T-cell (primary cell): ENCODE results near the gene NXPE1. TPM values are rescaled to one million over a fixed set of nuclear protein-coding genes. Genes with fewer than 3 reads are reported as not detected.

Source experiments
- ATAC-seq, 4 experiments: fragments of 200-7000 bp in 3 of 4; fragments of 150-1000 bp in 1 of 4; cut with Tn5 transposase; replicated peaks in 1 of 4; 1 replicate in 3 of 4; 2 replicates in 1 of 4; pipeline ENCODE4 v1.10.0; 2021; ENCODE audit warnings: moderate library complexity in 3 of 4, mild to moderate bottlenecking in 2 of 4, moderate number of reproducible peaks in 1 of 4
- CTCF ChIA-PET, 2 donors: fragments of 300-600 bp; sonication (Branson Sonifier 250); formaldehyde crosslinking; loops; one replicate each; lab custom pipeline; 2022; ENCODE audit warnings: antibody characterized with exemption in 2 of 2; lab: Charles Lee
- POLR2A ChIA-PET, 2 donors: fragments of 300-600 bp; sonication (Branson Sonifier 250); formaldehyde crosslinking; loops; one replicate each; lab custom pipeline; 2022; ENCODE audit warnings: antibody characterized with exemption in 2 of 2; lab: Charles Lee
- DNase-seq, 35 experiments: peaks; one replicate each; pipeline versions ENCODE4 v3.0.0 to v3.0.0-alpha.2; 2013 to 2023
- H3K27ac ChIP-seq: one replicate; pipeline ENCODE4 v1.5.1; 2013; ENCODE audit warnings: low read length
- H3K27me3 ChIP-seq, 2 experiments: replicated peaks in 1 of 2; 1 replicate in 1 of 2; 2 replicates in 1 of 2; pipeline versions ENCODE4 v1.6.1 to v1.7.0; 2013; ENCODE audit warnings: low read length in 1 of 2, mixed read lengths in 1 of 2; ENCODE audit not compliant: control insufficient read depth in 2 of 2, insufficient read depth in 2 of 2; ENCODE audit errors: extremely low read depth in 1 of 2
- H3K36me3 ChIP-seq, 2 donors: 1 replicate in 1 of 2; 2 replicates in 1 of 2; pipeline versions ENCODE4 v1.6.1 to v1.7.0; 2013; ENCODE audit warnings: low read length in 1 of 2; ENCODE audit not compliant: control insufficient read depth in 2 of 2, insufficient read depth in 1 of 2; ENCODE audit errors: extremely low read depth in 1 of 2
- H3K4me1 ChIP-seq, 2 experiments: 1 replicate in 1 of 2; 2 replicates in 1 of 2; pipeline versions ENCODE4 v1.6.1 to v1.7.0; 2013; ENCODE audit warnings: low read length in 2 of 2, mixed read lengths in 1 of 2; ENCODE audit not compliant: insufficient read depth in 2 of 2, control insufficient read depth in 1 of 2; ENCODE audit errors: extremely low read depth in 1 of 2
- H3K4me3 ChIP-seq, 2 donors: 1 replicate in 1 of 2; 2 replicates in 1 of 2; pipeline versions ENCODE4 v1.5.1 to v1.7.0; 2013; ENCODE audit warnings: mild to moderate bottlenecking in 2 of 2, low read length in 1 of 2, moderate library complexity in 1 of 2; ENCODE audit not compliant: control insufficient read depth in 1 of 2; ENCODE audit errors: extremely low read depth in 1 of 2
- H3K9me3 ChIP-seq: 2 replicates; pipeline ENCODE4 v1.7.0; 2013
- H3K27ac Mint-ChIP-seq, 2 donors: one replicate each; pipeline ENCODE4 v1.8.0; 2020 to 2021; ENCODE audit warnings: mild to moderate bottlenecking in 2 of 2, mixed read lengths in 2 of 2
- H3K27me3 Mint-ChIP-seq, 2 donors: one replicate each; pipeline ENCODE4 v1.8.0; 2021 to 2022; ENCODE audit warnings: mixed read lengths in 2 of 2
- H3K36me3 Mint-ChIP-seq: one replicate; pipeline ENCODE4 v1.8.0; 2021; ENCODE audit warnings: mixed read lengths
- H3K4me1 Mint-ChIP-seq, 3 donors: one replicate each; pipeline ENCODE4 v1.8.0; 2020 to 2022; ENCODE audit warnings: mixed read lengths in 3 of 3, mild to moderate bottlenecking in 1 of 3
- H3K4me3 Mint-ChIP-seq, 3 donors: one replicate each; pipeline ENCODE4 v1.8.0; 2020 to 2022; ENCODE audit warnings: mild to moderate bottlenecking in 3 of 3, mixed read lengths in 3 of 3, moderate library complexity in 3 of 3
- H3K9me3 Mint-ChIP-seq, 3 donors: one replicate each; pipeline ENCODE4 v1.8.0; 2020 to 2022; ENCODE audit warnings: mixed read lengths in 3 of 3
- WGBS: methylation state at CpG from one replicate; pipeline ENCODE4 v1.1.5; 2013; ENCODE audit warnings: missing lambda C conversion rate; ENCODE audit not compliant: insufficient coverage; 5-methylcytosine and 5-hydroxymethylcytosine counted together
- total RNA-seq, 35 experiments: library from RNA in 6 of 35; stranded (reverse) in 6 of 35; fragments of 120-200 nt in 1 of 35; gene quantifications; one replicate each; pipeline versions ENCODE4 v1.2.1 to v1.2.4 and lab custom pipeline; 2013 to 2026

Gene NXPE1
- total RNA-seq, 5 donors from 2014 or later (not counting 1 experiment from before 2014, with no cell fraction given) = not detected

- Histone ChIP-seq H3K4me3 (no peak within 1 kb of the TSS), H3K27me3 (peaks cover 0 to 2% of the 10 kb centered on the region in 2 experiments), H3K27ac (no peak within 1 kb of the TSS), H3K4me1 (no peaks in the 10 kb centered on the region), H3K9me3 (no peaks in the 10 kb centered on the region), H3K36me3 (no peaks in the 10 kb centered on the region)
- Mint-ChIP-seq H3K4me1 (no peaks in the 10 kb centered on the region), H3K36me3 (no peaks in the 10 kb centered on the region), H3K4me3 (no peak within 1 kb of the TSS), H3K27me3 (peaks cover 0 to 3% of the 10 kb centered on the region in 2 donors), H3K27ac (no peak within 1 kb of the TSS), H3K9me3 (no peaks in the 10 kb centered on the region)
- ATAC-seq (no peak), DNase-seq (no peak)
- ChIA-PET POLR2A (no interaction called here), CTCF (no interaction called here)
- WGBS = 22% methylated on average over 1 of the region's 2 CpGs
Measured at GRCh38 chr11:114595571-114595970, 35.9 kb upstream of the NXPE1 start, which contains the start of gene NXPE4. Gene NXPE4, minus strand, starts transcription at chr11:114595786. Its CDS starts 1,027 bp downstream, at chr11:114594759.

- no peak overlapping the region for H3K27ac ChIP-seq
- H3K36me3 ChIP-seq = no peaks in the 10 kb centered on the region
- DNase-seq = no peak
- H3K36me3 Mint-ChIP-seq = no peaks in the 10 kb centered on the region
- no peaks in the 10 kb centered on the region for H3K9me3 Mint-ChIP-seq
- no peak overlapping the region for H3K4me3 ChIP-seq
- peaks cover 0 to 2% of the 10 kb centered on the region in 2 experiments for H3K27me3 ChIP-seq
- H3K27me3 Mint-ChIP-seq = peaks cover 0 to 3% of the 10 kb centered on the region in 2 donors
- no peaks in the 10 kb centered on the region for H3K4me1 Mint-ChIP-seq
- H3K27ac Mint-ChIP-seq = no peak overlapping the region
- ChIA-PET POLR2A (no interaction called here), CTCF (no interaction called here)
- 60% methylated on average over 3 of the region's 3 CpGs for WGBS
- no peak for ATAC-seq
- no peaks in the 10 kb centered on the region for H3K9me3 ChIP-seq
- no peaks in the 10 kb centered on the region for H3K4me1 ChIP-seq
- no peak overlapping the region for H3K4me3 Mint-ChIP-seq
Measured at GRCh38 chr11:114594703-114595102, 35.0 kb upstream of the NXPE1 start.

- no peak for ATAC-seq
- Mint-ChIP-seq H3K27ac (no peak overlapping the region), H3K4me3 (no peak overlapping the region), H3K27me3 (peaks cover 0 to 6% of the 10 kb centered on the region in 2 donors), H3K4me1 (no peaks in the 10 kb centered on the region), H3K36me3 (no peaks in the 10 kb centered on the region), H3K9me3 (peaks cover 20 to 35% (median 29%) of the 10 kb centered on the region in 3 donors)
- WGBS = no CpG with 5 or more reads among the region's 3 CpGs
- Histone ChIP-seq H3K27me3 (no peaks in the 10 kb centered on the region), H3K4me3 (no peak overlapping the region), H3K27ac (no peak overlapping the region), H3K36me3 (no peaks in the 10 kb centered on the region), H3K4me1 (no peaks in the 10 kb centered on the region), H3K9me3 (no peaks in the 10 kb centered on the region)
- CTCF ChIA-PET = no interaction called here
- DNase-seq = no peak
- POLR2A ChIA-PET = no interaction called here
Measured at GRCh38 chr11:114587398-114587953, 27.8 kb upstream of the NXPE1 start.

- CTCF ChIA-PET = interaction anchor here in 1 of 2 donors (0.6 kb wide), 1 partner anchor 204 kb away, joined by 3 read pairs; no protein-coding TSS in a partner anchor
- no peak overlapping the region for H3K4me3 Mint-ChIP-seq
- DNase-seq (no peak), ATAC-seq (no peak)
- Histone ChIP-seq H3K27me3 (no peaks in the 10 kb centered on the region), H3K4me3 (no peak overlapping the region), H3K27ac (no peak overlapping the region), H3K9me3 (no peaks in the 10 kb centered on the region), H3K4me1 (no peaks in the 10 kb centered on the region), H3K36me3 (no peaks in the 10 kb centered on the region)
- 83% methylated on average over 2 of the region's 5 CpGs for WGBS
- POLR2A ChIA-PET = no interaction called here
- no peak overlapping the region for H3K27ac Mint-ChIP-seq
- H3K9me3 Mint-ChIP-seq = peaks cover 20 to 35% (median 29%) of the 10 kb centered on the region in 3 donors
- no peaks in the 10 kb centered on the region for H3K4me1 Mint-ChIP-seq
- H3K36me3 Mint-ChIP-seq = no peaks in the 10 kb centered on the region
- peaks cover 0 to 4% of the 10 kb centered on the region in 2 donors for H3K27me3 Mint-ChIP-seq
Measured at GRCh38 chr11:114586797-114587196, 27.1 kb upstream of the NXPE1 start.

- WGBS = 43% methylated on average over 1 of the region's 1 CpG
- Mint-ChIP-seq H3K27ac (no peak overlapping the region), H3K4me1 (no peaks in the 10 kb centered on the region), H3K27me3 (peaks cover 6 to 7% of the 10 kb centered on the region in 2 donors), H3K9me3 (peaks cover 11 to 20% (median 12%) of the 10 kb centered on the region in 3 donors), H3K36me3 (no peaks in the 10 kb centered on the region), H3K4me3 (no peak overlapping the region)
- H3K36me3 ChIP-seq = no peaks in the 10 kb centered on the region
- H3K9me3 ChIP-seq = no peaks in the 10 kb centered on the region
- no peaks in the 10 kb centered on the region for H3K4me1 ChIP-seq
- ChIA-PET POLR2A (no interaction called here), CTCF (no interaction called here)
- no peak for DNase-seq
- peaks cover 0 to 4% of the 10 kb centered on the region in 2 experiments for H3K27me3 ChIP-seq
- ATAC-seq = no peak
- H3K27ac ChIP-seq = no peak overlapping the region
- H3K4me3 ChIP-seq = no peak overlapping the region
Measured at GRCh38 chr11:114571712-114572111, 12.0 kb upstream of the NXPE1 start.

- no peaks in the 10 kb centered on the region for H3K36me3 ChIP-seq
- H3K4me3 ChIP-seq = no peak overlapping the region
- H3K27me3 Mint-ChIP-seq = peaks cover 6 to 7% of the 10 kb centered on the region in 2 donors
- DNase-seq = no peak
- no peaks in the 10 kb centered on the region for H3K4me1 ChIP-seq
- peaks cover 0 to 7% (median 4%) of the 10 kb centered on the region in 3 donors for H3K9me3 Mint-ChIP-seq
- no peak overlapping the region for H3K27ac Mint-ChIP-seq
- ChIA-PET POLR2A (no interaction called here), CTCF (no interaction called here)
- no peaks in the 10 kb centered on the region for H3K4me1 Mint-ChIP-seq
- no peak for ATAC-seq
- peaks cover 0 to 4% of the 10 kb centered on the region in 2 experiments for H3K27me3 ChIP-seq
- no peak overlapping the region for H3K4me3 Mint-ChIP-seq
- no peaks in the 10 kb centered on the region for H3K36me3 Mint-ChIP-seq
- no peaks in the 10 kb centered on the region for H3K9me3 ChIP-seq
- no CpG with 5 or more reads among the region's 3 CpGs for WGBS
- H3K27ac ChIP-seq = no peak overlapping the region
Measured at GRCh38 chr11:114569801-114570200, 10.1 kb upstream of the NXPE1 start.
